HG02885 (cell line): ENCODE results near the gene SLC25A21.
"Not testable (repeated sequence)": the region's sequence is repeated elsewhere in the genome, so short reads cannot be mapped to it uniquely, and the experiment has no call there.

ENCODE experiments used
- ATAC-seq: cut with Tn5 transposase; IDR thresholded peaks from one replicate; pipeline ENCODE4 v1.9.1; 2021; ENCODE audit warnings: mild to moderate bottlenecking; ENCODE audit not compliant: unreplicated experiment, poor library complexity

Gene SLC25A21

GRCh38 chr14:36997843-36998242 lies 174.6 kb downstream of the SLC25A21 start:
- ATAC-seq, result no peak

GRCh38 chr14:36996857-36997590 lies 175.4 kb downstream of the SLC25A21 start:
- no peak for ATAC-seq

GRCh38 chr14:36996133-36996856 lies 176.1 kb downstream of the SLC25A21 start:
- no peak for ATAC-seq

- ATAC-seq, result no peak
These were observed 182.6 kb downstream of the SLC25A21 start for GRCh38 chr14:36989806-36990205.

GRCh38 chr14:36988989-36989388 lies 183.4 kb downstream of the SLC25A21 start:
- ATAC-seq, result no peak

GRCh38 chr14:36988568-36988967 lies 183.8 kb downstream of the SLC25A21 start:
- ATAC-seq, result no peak

GRCh38 chr14:36986407-36986806 lies 186.0 kb downstream of the SLC25A21 start:
- no peak for ATAC-seq

- ATAC-seq, result no peak
These were observed 190.4 kb downstream of the SLC25A21 start for GRCh38 chr14:36981832-36982529.

- not testable (repeated sequence) for ATAC-seq
These were observed 192.0 kb downstream of the SLC25A21 start for GRCh38 chr14:36980413-36980812.

- no peak for ATAC-seq
These were observed 192.5 kb downstream of the SLC25A21 start for GRCh38 chr14:36979863-36980262.

- ATAC-seq, result no peak
These were observed 195.8 kb downstream of the SLC25A21 start for GRCh38 chr14:36976571-36977023.

- ATAC-seq, result no peak
These were observed 196.6 kb downstream of the SLC25A21 start for GRCh38 chr14:36975834-36976233.

GRCh38 chr14:36974985-36975384 lies 197.4 kb downstream of the SLC25A21 start:
- no peak for ATAC-seq

- ATAC-seq, result no peak
These were observed 198.5 kb downstream of the SLC25A21 start for GRCh38 chr14:36973806-36974442.

- no peak for ATAC-seq
These were observed 201.0 kb downstream of the SLC25A21 start for GRCh38 chr14:36971263-36971855.

GRCh38 chr14:36967892-36968555 lies 204.4 kb downstream of the SLC25A21 start:
- no peak for ATAC-seq

- ATAC-seq, result no peak
These were observed 216.4 kb downstream of the SLC25A21 start for GRCh38 chr14:36955967-36956366.

GRCh38 chr14:36955376-36955775 lies 217.0 kb downstream of the SLC25A21 start:
- ATAC-seq, result no peak

GRCh38 chr14:36952689-36953088 lies 219.7 kb downstream of the SLC25A21 start:
- no peak for ATAC-seq
